Activated CD4-positive, alpha-beta T cell treated with anti-CD3 and anti-CD28 coated beads, Interleukin-2, amount 50 U/mL, for 1 hour (primary cell): ENCODE data around the gene CCDC110.
"Not testable (repeated sequence)": the region's sequence is repeated elsewhere in the genome, so short reads cannot be mapped to it uniquely, and the experiment has no call there.

Experiments used
- DNase-seq: peaks from one replicate; pipeline ENCODE4 v3.0.0-alpha.2; 2020

CCDC110 gene

GRCh38 chr4:185471235-185472102 lies at the start of gene CCDC110:
Gene CCDC110, minus strand, starts transcription at chr4:185471733. Its CDS starts 50 bp downstream, at chr4:185471683.
- DNase-seq, result peak; percentile 93

DNA sequence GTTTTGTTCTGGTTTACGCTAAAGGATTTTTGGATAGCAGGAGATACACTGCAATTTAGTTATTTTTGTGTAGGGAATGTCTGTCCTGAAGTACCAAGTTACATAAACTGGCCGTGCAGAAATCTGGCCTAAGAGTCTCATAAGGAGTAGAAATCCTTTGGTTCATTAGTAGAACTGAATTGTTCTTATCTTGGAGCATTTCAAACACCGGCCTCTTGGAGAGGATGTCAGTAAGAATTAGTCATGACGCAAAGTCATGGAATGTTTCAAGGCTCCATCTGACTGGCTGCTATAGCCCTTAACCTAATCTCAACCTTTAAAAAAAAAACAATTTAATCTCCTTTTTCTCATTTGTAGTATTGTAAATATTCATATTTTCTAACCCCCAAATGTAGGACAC lies 48.6 kb upstream of the CCDC110 start:
- DNase-seq, result no peak

DNA sequence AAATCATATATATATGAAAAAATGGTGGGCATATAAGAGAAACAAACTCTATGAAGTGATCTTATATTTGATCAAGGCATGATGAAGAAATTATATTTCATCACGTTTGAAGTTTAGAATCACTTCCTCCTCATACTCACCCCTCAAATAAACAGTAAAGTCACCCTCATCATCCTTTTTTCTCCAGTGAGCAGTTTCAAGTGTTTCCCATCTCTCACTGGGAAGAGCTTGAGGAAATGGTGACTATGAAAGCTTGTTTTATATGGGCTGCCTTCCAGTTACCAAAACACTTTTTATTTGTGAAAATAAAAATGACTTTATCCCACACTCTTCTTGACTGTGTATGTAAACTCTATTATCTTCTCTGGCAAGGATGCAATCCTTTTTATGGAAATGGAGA lies 47.0 kb upstream of the CCDC110 start:
- DNase-seq, result no peak

DNA sequence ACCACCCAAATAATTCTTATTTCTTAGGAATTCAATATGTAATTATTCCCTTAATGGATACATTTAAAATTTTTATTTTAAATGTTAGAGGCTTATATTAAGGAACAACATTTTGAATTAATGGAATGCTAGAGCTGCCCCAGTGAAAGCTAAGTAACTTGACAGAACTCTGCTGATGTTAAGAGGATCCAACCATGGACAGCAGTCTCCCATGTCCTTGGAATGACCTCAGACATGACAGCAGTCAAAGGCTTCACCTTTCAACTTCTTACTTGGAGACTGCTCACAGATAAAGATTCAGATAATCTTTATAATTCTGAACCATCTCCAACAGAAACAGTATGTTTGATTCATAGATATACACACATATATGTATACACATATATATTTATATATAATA lies 46.5 kb upstream of the CCDC110 start:
- DNase-seq, result no peak

DNA sequence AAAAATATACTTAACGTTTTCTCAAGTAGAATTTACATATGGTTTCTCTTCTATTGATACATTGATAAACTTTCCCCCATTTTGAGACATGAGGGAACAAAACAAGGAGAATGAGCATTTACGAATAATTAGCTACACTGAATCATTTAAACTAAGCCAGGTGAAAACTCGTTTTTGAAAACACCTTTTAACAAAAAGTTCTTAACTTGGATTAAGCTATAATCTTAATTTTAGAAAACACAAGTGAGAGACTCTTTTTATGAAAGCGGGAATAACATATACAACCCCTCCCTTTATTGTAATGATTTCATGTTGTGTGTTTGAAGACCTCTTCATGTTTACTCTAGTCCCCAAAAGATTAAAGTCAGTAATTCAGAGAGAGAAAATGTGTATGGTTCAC lies 43.7 kb upstream of the CCDC110 start:
- DNase-seq, result no peak

DNA sequence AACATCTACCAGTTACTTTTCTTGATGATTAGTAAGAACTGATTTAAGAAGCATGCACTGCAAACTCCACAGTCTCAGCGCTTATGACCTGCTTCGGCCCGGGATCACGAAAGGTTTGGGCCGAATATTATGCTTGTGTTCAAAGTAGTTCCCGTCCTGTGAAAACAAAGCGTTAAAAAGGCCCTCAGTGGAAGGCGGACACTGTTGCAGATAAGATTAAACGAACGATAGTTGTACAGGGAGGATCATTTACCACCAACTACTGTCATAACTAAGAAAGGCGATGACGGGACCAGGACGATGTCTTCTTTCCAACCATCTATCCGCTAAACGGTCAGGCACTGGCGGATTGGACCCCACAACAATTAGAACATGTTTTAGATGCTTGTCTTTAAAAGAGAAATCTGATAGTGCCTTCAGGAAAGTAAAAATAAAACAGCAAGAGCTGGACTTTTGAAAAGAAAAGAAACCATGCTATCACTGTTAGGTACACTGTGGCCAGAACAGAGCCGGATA lies 42.7 kb upstream of the CCDC110 start:
- no peak for DNase-seq

- no peak for DNase-seq
Measured at GRCh38 chr4:185513489-185514181, 42.1 kb upstream of the CCDC110 start.

DNA sequence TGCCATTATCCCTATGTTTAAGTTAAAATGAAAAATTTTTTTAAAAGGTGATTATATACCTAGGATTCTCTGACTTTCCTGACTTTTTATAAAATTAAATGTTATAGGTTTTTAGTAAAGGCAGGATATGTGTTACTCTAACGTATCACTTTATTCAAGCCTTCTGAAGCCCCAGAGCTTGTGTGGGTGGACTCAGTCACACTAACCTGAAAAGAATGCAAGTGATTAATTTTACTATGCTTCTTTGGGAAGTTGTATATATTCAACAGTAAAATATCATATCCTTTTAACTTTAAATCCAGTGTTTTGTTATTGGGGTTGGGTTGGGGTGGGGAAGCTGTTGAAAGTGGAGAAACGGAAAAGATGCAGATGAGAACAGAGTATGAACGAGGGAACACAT lies 41.0 kb upstream of the CCDC110 start:
- DNase-seq, result no peak

GRCh38 chr4:185511243-185511642 lies 39.7 kb upstream of the CCDC110 start:
- not testable (repeated sequence) for DNase-seq

- DNase-seq, result no peak
Measured at GRCh38 chr4:185510806-185511205, 39.3 kb upstream of the CCDC110 start.

- DNase-seq, result no peak
Measured at GRCh38 chr4:185508181-185508580, 36.6 kb upstream of the CCDC110 start.

GRCh38 chr4:185506422-185506821 lies 34.9 kb upstream of the CCDC110 start:
- DNase-seq, result no peak

DNA sequence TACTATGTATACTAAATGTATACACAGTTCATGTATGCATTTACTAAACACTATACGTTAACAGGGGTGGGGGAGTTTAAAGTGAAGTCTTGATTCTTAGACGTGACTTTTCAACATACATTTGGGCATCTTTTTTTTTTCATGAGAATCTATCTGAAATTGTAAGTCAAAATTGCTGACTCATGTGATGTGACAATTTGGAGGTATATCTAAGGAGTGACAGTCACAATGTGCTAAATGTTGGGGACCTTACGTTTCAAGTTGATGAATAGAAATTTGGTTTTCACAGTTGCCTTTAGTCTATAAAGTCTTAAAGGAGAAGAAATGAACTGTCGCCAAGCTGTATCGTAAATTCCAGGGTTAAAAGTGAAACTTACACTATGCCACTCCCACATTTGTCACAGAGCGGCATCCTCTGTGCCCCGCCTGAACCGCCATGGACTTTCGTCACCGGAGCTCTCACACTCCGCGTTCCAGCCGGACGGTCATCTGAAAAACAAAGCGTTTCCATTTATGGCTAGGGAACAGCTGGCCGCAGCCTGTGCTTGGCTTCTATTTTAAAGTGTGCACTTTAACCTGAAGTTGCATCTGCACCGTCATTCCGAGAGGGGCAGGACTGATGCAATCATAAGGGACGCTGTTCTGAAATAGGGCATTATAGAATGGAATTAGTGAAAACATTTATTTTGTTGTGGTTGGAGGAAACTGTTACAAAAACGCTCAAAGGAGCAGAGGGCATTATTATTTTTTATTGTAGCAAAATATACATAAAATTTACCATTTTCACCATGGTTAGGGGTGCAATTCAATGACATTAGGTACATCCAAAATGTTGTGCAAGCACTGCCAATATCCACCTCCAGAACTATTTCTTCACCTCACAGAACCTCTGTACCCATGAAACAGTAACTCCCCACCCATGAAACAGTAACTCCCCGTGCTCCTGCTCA lies 32.8 kb upstream of the CCDC110 start:
- no peak for DNase-seq

DNA sequence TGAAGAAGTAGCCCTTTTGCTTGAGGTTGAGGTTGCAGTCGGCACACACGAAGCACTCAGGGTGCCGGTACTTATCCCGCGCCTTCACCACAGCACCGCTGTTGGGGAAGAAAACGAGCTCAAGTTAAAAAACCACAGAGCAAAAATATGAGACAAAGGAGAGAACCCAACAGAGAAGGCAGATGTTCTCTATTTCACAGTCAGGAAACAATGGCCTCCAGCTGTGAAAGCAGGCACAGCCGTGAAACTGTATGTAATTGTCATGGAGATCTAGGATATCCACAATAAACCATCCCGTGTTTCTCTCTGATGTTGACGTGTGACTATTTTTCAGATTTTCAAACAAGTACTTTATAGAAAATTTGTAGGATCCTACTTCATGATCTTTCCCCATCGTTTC lies 30.9 kb upstream of the CCDC110 start:
- no peak for DNase-seq

DNA sequence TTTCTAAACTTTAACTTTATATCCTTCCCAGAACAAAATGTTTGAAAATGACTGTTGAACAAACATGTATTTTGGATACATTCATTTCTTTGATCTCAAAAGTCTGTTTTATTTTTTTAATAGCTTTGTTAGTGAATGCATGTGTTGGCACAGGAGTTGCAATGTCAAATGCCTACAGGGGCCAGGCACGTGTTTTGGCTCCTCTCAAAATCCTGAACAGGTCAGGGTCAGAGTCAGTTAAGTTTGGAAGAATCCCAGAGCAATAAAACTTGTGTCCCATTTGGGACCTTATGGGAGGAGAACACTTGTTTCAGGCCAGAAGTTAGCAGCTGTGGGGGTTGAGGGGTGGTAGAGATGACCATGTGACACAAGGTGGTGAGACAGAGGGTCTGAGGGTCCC lies 29.0 kb upstream of the CCDC110 start:
- DNase-seq, result no peak

GRCh38 chr4:185500035-185500434 lies 28.5 kb upstream of the CCDC110 start:
- DNase-seq, result no peak

GRCh38 chr4:185488650-185489049 lies 17.1 kb upstream of the CCDC110 start:
- DNase-seq, result no peak

GRCh38 chr4:185481401-185481800 lies 9.9 kb upstream of the CCDC110 start:
- no peak for DNase-seq

GRCh38 chr4:185480016-185480732 lies 8.6 kb upstream of the CCDC110 start:
- DNase-seq, result no peak

- no peak for DNase-seq
Measured at GRCh38 chr4:185479507-185479971, 8.0 kb upstream of the CCDC110 start.

DNA sequence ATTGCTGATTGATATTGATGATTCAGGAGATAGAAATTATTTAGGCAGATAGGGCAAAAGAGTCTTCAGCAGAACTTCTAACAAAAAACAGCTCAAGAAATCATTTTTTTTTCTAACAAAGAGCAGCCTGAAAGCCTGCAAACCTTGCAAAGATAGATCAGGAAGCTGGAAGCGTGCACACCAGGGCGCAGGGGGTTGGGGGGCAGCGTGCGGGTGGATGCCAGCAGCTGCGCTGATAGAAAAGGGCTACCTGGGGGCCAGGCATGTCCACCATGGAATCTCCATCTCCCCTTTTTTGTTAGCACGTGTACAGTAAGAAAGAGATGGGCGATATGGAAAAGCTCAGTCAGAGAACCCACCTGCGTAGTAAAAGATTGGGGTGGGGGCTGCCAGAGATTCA lies 1.7 kb upstream of the CCDC110 start:
- DNase-seq, result no peak

DNA sequence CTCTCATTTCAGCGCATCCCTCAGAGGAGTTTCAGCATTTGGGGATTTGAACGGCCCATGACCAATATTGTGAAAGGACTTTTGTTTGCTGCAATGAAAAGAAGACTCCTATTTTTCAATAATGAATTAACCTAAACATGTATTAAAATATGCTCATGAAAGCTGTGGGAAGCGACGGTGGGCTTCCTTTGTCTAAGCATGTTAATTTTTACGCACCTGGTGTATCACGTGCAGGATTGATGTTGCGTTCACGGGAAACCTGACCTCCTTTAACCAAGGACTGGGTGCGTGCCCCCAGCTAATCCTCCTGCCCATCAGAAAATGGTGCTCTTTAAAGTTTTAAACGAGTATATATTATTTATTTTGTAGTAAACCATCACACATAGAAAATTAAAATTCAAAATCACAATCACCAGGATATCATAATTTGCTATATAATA lies 590 bp upstream of the CCDC110 start:
- DNase-seq, result no peak
